Measurements from ENCODE around the gene PRAMEF25. TPM values are rescaled to one million over a fixed set of nuclear protein-coding genes. Genes with fewer than 3 reads are reported as not detected.

The PRAMEF25 gene
- not detected for total RNA-seq

GRCh38 chr1:13070474-13070873 lies at the start of gene PRAMEF25:
Gene PRAMEF25, plus strand, starts transcription at chr1:13070774. Its CDS starts 2,920 bp downstream, at chr1:13073694.

DNA sequence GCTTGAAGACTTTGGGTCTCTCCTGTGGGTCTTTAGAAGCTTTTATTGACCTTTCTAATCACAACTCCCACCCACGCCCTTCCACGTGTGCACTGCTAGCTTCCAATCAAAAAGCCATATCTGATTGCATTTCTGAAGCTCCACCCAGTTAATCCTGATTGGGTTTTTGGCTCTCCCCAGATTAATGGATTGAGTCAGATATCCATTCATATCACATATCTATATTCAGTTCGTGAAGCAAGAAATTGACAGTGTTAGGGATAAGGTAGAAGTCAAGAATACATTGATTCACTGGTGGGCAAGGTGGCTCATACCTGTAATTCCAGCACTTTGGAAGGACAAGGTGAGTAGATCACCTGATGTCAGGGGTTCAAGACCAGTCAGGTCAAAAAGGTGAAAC lies 14.1 kb upstream of the PRAMEF25 start, which contains the start of gene PRAMEF27:
TSS of gene PRAMEF27 (minus strand) at position 101 of the 400 bp plus-strand sequence. CDS start 2,916 bp downstream, outside the sequence.

DNA sequence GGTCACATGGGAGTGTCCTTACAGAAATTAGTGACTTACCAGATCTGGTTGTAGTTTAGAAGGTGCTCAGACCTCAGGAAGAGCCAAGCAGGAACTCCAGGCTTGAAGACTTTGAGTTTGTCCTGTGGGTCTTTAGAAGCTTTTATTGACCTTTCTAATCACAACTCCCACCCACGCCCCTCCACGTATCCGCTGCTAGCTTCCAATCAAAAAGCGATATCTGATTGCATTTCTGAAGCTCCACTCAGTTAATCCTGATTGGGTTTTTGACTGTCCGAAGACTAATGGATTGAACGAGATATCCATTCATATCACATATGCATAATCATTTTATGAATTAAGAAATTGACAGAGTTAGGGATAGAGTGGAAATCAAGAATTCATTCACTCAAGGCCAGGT lies 46.2 kb downstream of the PRAMEF25 start, which contains the start of gene HNRNPCL2:
TSS of gene HNRNPCL2 (minus strand) at position 101 of the 400 bp plus-strand sequence. CDS start 454 bp downstream, outside the sequence.

Other genes with a start within 250 kb of the PRAMEF25 start
- gene PRAMEF11, start 239.4 kb upstream of the PRAMEF25 start, total RNA-seq = not detected
- not detected for gene HNRNPCL1, start 222.1 kb upstream of the PRAMEF25 start, total RNA-seq
- not detected for gene PRAMEF2, start 213.7 kb upstream of the PRAMEF25 start, total RNA-seq
- not detected for gene PRAMEF4, start 184.6 kb upstream of the PRAMEF25 start, total RNA-seq
- gene PRAMEF10, start 172.5 kb upstream of the PRAMEF25 start, total RNA-seq = not detected
- gene PRAMEF7, start 154.2 kb upstream of the PRAMEF25 start, total RNA-seq = not detected
- not detected for gene PRAMEF6, start 123.2 kb upstream of the PRAMEF25 start, total RNA-seq
- not detected for gene PRAMEF27, start 14.2 kb upstream of the PRAMEF25 start, total RNA-seq
- gene HNRNPCL3, start 10.0 kb upstream of the PRAMEF25 start, total RNA-seq = not detected
- not detected for gene HNRNPCL2, start 46.1 kb downstream of the PRAMEF25 start, total RNA-seq
- gene PRAMEF26, start 85.2 kb downstream of the PRAMEF25 start, total RNA-seq = not detected
- not detected for gene HNRNPCL4, start 94.9 kb downstream of the PRAMEF25 start, total RNA-seq
- gene PRAMEF9, start 101.1 kb downstream of the PRAMEF25 start, total RNA-seq = not detected
- not detected for gene PRAMEF13, start 130.6 kb downstream of the PRAMEF25 start, total RNA-seq
- not detected for gene PRAMEF18, start 155.4 kb downstream of the PRAMEF25 start, total RNA-seq
- gene PRAMEF5, start 183.4 kb downstream of the PRAMEF25 start, total RNA-seq = not detected
- gene PRAMEF8, start 214.4 kb downstream of the PRAMEF25 start, total RNA-seq = not detected
- not detected for gene PRAMEF33, start 232.8 kb downstream of the PRAMEF25 start, total RNA-seq
- not detected for gene PRAMEF15, start 244.8 kb downstream of the PRAMEF25 start, total RNA-seq

Measured in diencephalon (tissue), 1 donor.